H9 (cell line): ENCODE measurements around the gene WBP1L. TPM values are rescaled to one million over a fixed set of nuclear protein-coding genes. Genes with fewer than 3 reads are reported as not detected.

Experiments used
- DNase-seq: peaks from one replicate; pipeline ENCODE4 v3.0.0-alpha.2; 2017
- H2AFZ ChIP-seq: one replicate; pipeline ENCODE4 v1.6.1; 2013; ENCODE audit warnings: mild to moderate bottlenecking, low read length, control low read depth, moderate library complexity
- H2AK5ac ChIP-seq: 2 replicates; pipeline ENCODE4 v1.6.1; 2013; ENCODE audit warnings: low read length, control low read depth, mixed read lengths; ENCODE audit not compliant: insufficient read length
- H2BK120ac ChIP-seq: one replicate; pipeline ENCODE4 v1.6.1; 2013; ENCODE audit warnings: low read depth, mild to moderate bottlenecking, low read length, control low read depth, inconsistent platforms; ENCODE audit not compliant: poor library complexity, severe bottlenecking
- H2BK12ac ChIP-seq: 2 replicates; pipeline ENCODE4 v1.6.1; 2013; ENCODE audit warnings: low read length, control low read depth, mixed read lengths, low read depth; ENCODE audit not compliant: insufficient read length
- H2BK15ac ChIP-seq: 2 replicates; pipeline ENCODE4 v1.6.1; 2013; ENCODE audit warnings: low read depth, low read length, control low read depth
- H2BK20ac ChIP-seq: one replicate; pipeline ENCODE4 v1.6.1; 2013; ENCODE audit warnings: low read depth, mild to moderate bottlenecking, low read length, control low read depth, inconsistent platforms; ENCODE audit not compliant: poor library complexity, severe bottlenecking
- H2BK5ac ChIP-seq: 2 replicates; pipeline ENCODE4 v1.6.1; 2013; ENCODE audit warnings: low read length, control low read depth, mixed read lengths; ENCODE audit not compliant: insufficient read length
- H3K14ac ChIP-seq: 2 replicates; pipeline ENCODE4 v1.6.1; 2013; ENCODE audit warnings: low read length, control low read depth; ENCODE audit not compliant: insufficient read depth
- H3K18ac ChIP-seq: 2 replicates; pipeline ENCODE4 v1.6.1; 2013; ENCODE audit warnings: low read depth, mild to moderate bottlenecking, mixed read lengths, low read length, control low read depth; ENCODE audit not compliant: insufficient read length
- H3K23ac ChIP-seq: 2 replicates; pipeline ENCODE4 v1.6.1; 2013; ENCODE audit warnings: low read length, control low read depth, mixed read lengths, low read depth; ENCODE audit not compliant: insufficient read length
- H3K23me2 ChIP-seq: 2 replicates; pipeline ENCODE4 v1.6.1; 2013; ENCODE audit warnings: low read depth, mild to moderate bottlenecking, mixed read lengths, low read length, control low read depth; ENCODE audit not compliant: insufficient read length, poor library complexity, severe bottlenecking
- H3K27ac ChIP-seq: 2 replicates; pipeline ENCODE4 v1.5.1; 2013; ENCODE audit warnings: low read length, control low read depth, mixed read lengths, low read depth; ENCODE audit not compliant: insufficient read length
- H3K27me3 ChIP-seq: 2 replicates; pipeline ENCODE4 v1.6.1; 2013; ENCODE audit warnings: low read length, control low read depth, inconsistent platforms; ENCODE audit not compliant: insufficient read depth
- H3K4ac ChIP-seq: 2 replicates; pipeline ENCODE4 v1.6.1; 2013; ENCODE audit warnings: low read depth, mild to moderate bottlenecking, control low read depth, inconsistent platforms, low read length, moderate library complexity
- H3K4me1 ChIP-seq: 2 replicates; pipeline ENCODE4 v1.6.1; 2013; ENCODE audit warnings: low read length, control low read depth, inconsistent platforms; ENCODE audit not compliant: insufficient read depth
- H3K4me2 ChIP-seq: 2 replicates; pipeline ENCODE4 v1.6.1; 2013; ENCODE audit warnings: low read length, control low read depth, mixed read lengths; ENCODE audit not compliant: insufficient read length, insufficient read depth
- H3K56ac ChIP-seq: 2 replicates; pipeline ENCODE4 v1.6.1; 2013; ENCODE audit warnings: low read depth, mild to moderate bottlenecking, mixed read lengths, low read length, control low read depth; ENCODE audit not compliant: insufficient read length
- H3K79me1 ChIP-seq: 2 replicates; pipeline ENCODE4 v1.6.1; 2013; ENCODE audit warnings: low read depth, mild to moderate bottlenecking, moderate library complexity, low read length, control low read depth, inconsistent platforms; ENCODE audit not compliant: insufficient read depth, poor library complexity, severe bottlenecking
- H3K79me2 ChIP-seq: 2 replicates; pipeline ENCODE4 v1.6.1; 2013; ENCODE audit warnings: low read length, control low read depth, inconsistent platforms; ENCODE audit not compliant: insufficient read depth
- H3K9ac ChIP-seq: 2 replicates; pipeline ENCODE4 v1.6.1; 2013; ENCODE audit warnings: low read length, control low read depth, mixed read lengths; ENCODE audit not compliant: insufficient read length; ENCODE audit errors: extremely low read depth
- H3K9me3 ChIP-seq: one replicate; pipeline ENCODE4 v1.6.1; 2013; ENCODE audit warnings: low read depth, low read length, inconsistent platforms; ENCODE audit not compliant: control insufficient read depth
- H3T11ph ChIP-seq: one replicate; pipeline ENCODE4 v1.6.1; 2013; ENCODE audit warnings: mild to moderate bottlenecking, low read length, control low read depth, inconsistent platforms
- H4K20me1 ChIP-seq: one replicate; pipeline ENCODE4 v1.6.1; 2013; ENCODE audit not compliant: control insufficient read depth, insufficient read length, insufficient read depth
- H4K5ac ChIP-seq: 2 replicates; pipeline ENCODE4 v1.6.1; 2013; ENCODE audit warnings: low read depth, mild to moderate bottlenecking, mixed read lengths, low read length, control low read depth; ENCODE audit not compliant: insufficient read length
- H4K8ac ChIP-seq: replicated peaks from 2 replicates; pipeline ENCODE4 v1.6.1; 2013; ENCODE audit warnings: low read length, control low read depth, mixed read lengths, low read depth; ENCODE audit not compliant: insufficient read length
- H4K91ac ChIP-seq: 2 replicates; pipeline ENCODE4 v1.6.1; 2013; ENCODE audit warnings: low read depth, mild to moderate bottlenecking, moderate library complexity, mixed read lengths, low read length, control low read depth; ENCODE audit not compliant: insufficient read length
- H3K27ac Mint-ChIP-seq, 3 experiments: 2 replicates in 2 of 3; 3 replicates in 1 of 3; pipeline ENCODE4 v1.8.0; 2020 to 2021; ENCODE audit warnings: mixed read lengths in 3 of 3, mild to moderate bottlenecking in 1 of 3, moderate library complexity in 1 of 3
- H3K27me3 Mint-ChIP-seq: 2 replicates; pipeline ENCODE4 v1.8.0; 2021; ENCODE audit warnings: low read depth, mild to moderate bottlenecking, moderate library complexity, mixed read lengths
- H3K36me3 Mint-ChIP-seq, 3 experiments: 2 replicates in 2 of 3; 3 replicates in 1 of 3; pipeline ENCODE4 v1.8.0; 2020 to 2021; ENCODE audit warnings: low read depth in 3 of 3, mixed read lengths in 3 of 3; ENCODE audit not compliant: insufficient read depth in 1 of 3
- H3K4me1 Mint-ChIP-seq, 2 experiments: 2 replicates each; pipeline ENCODE4 v1.8.0; 2020; ENCODE audit warnings: mixed read lengths in 2 of 2
- H3K4me3 Mint-ChIP-seq, 2 experiments: 2 replicates in 1 of 2; 3 replicates in 1 of 2; pipeline ENCODE4 v1.8.0; 2020 to 2021; ENCODE audit warnings: mild to moderate bottlenecking in 2 of 2, mixed read lengths in 2 of 2, moderate library complexity in 1 of 2
- H3K9me3 Mint-ChIP-seq, 2 experiments: 2 replicates in 1 of 2; 3 replicates in 1 of 2; pipeline ENCODE4 v1.8.0; 2020; ENCODE audit warnings: mild to moderate bottlenecking in 2 of 2, mixed read lengths in 2 of 2, moderate library complexity in 1 of 2
- WGBS: extraction: QIAGEN DNeasy Blood & Tissue Kit; methylation state at CpG from one replicate; pipeline ENCODE4 v1.1.7; 2013; ENCODE audit warnings: missing lambda C conversion rate, low lambda C conversion rate, mixed read lengths; ENCODE audit not compliant: insufficient read length; ENCODE audit errors: extremely low coverage; 5-methylcytosine and 5-hydroxymethylcytosine counted together
- total RNA-seq: library from RNA; stranded (reverse); gene quantifications from 2 replicates; pipeline ENCODE4 v1.2.1, GENCODE V29; 2021
- TF ChIP-seq, protein P1 (sequence below): fragments of 200-600 bp; sonication (generic); conservative IDR thresholded peaks from 3 replicates; pipeline ENCODE4 v1.8.0; 2021; ENCODE audit warnings: antibody characterized with exemption, mild to moderate bottlenecking

The WBP1L gene
- total RNA-seq, 1 experiment from 2014 or later = 23.8 TPM

DNA sequence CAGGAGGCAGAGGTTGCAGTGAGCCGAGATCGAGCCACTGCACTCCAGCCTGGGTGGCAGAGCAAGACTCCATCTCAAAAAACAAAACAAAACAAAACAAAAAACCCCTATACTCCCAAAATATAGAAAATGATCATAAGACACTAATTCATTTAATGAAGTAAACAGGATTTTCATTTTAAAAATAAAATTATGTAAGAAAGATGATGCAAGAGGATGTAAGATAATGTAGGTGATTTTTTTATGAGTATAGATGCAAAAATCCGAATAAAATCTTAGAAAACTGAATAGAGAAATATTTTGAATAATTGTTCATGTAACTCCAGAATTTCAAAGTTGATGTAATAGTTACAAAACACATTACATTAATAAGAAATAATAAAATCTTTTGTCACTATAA, 121.9 kb downstream of the WBP1L start:
- no peak overlapping the region for H2AFZ ChIP-seq
- no peak overlapping the region for H3K9ac ChIP-seq
- no peak overlapping the region for H2BK5ac ChIP-seq
- H3K4me1 Mint-ChIP-seq = peaks cover 13 to 14% of the 10 kb centered on the region in 2 experiments
- H3K27ac Mint-ChIP-seq = no peak overlapping the region
- H3K36me3 Mint-ChIP-seq = no peaks in the 10 kb centered on the region; a peak in 3 of 7 replicates
- TF ChIP-seq, protein P1, sequence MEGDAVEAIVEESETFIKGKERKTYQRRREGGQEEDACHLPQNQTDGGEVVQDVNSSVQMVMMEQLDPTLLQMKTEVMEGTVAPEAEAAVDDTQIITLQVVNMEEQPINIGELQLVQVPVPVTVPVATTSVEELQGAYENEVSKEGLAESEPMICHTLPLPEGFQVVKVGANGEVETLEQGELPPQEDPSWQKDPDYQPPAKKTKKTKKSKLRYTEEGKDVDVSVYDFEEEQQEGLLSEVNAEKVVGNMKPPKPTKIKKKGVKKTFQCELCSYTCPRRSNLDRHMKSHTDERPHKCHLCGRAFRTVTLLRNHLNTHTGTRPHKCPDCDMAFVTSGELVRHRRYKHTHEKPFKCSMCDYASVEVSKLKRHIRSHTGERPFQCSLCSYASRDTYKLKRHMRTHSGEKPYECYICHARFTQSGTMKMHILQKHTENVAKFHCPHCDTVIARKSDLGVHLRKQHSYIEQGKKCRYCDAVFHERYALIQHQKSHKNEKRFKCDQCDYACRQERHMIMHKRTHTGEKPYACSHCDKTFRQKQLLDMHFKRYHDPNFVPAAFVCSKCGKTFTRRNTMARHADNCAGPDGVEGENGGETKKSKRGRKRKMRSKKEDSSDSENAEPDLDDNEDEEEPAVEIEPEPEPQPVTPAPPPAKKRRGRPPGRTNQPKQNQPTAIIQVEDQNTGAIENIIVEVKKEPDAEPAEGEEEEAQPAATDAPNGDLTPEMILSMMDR = no peak
- no peaks in the 10 kb centered on the region for H3K9me3 Mint-ChIP-seq
- H4K91ac ChIP-seq = no peak overlapping the region
- H3K27ac ChIP-seq = no peak overlapping the region
- H3T11ph ChIP-seq = no peak overlapping the region
- no peak overlapping the region for H3K23ac ChIP-seq
- H3K27me3 Mint-ChIP-seq = no peaks in the 10 kb centered on the region
- no peak overlapping the region for H3K14ac ChIP-seq
- no peak overlapping the region for H2BK120ac ChIP-seq
- WGBS = 100% methylated on average over 1 of the region's 3 CpGs
- no peak overlapping the region for H2BK15ac ChIP-seq
- no peaks in the 10 kb centered on the region; the same call in 1 of the 2 replicates for H3K27me3 ChIP-seq
- H3K79me1 ChIP-seq = no peaks in the 10 kb centered on the region
- no peaks in the 10 kb centered on the region for H3K9me3 ChIP-seq
- no peaks in the 10 kb centered on the region for H3K79me2 ChIP-seq
- no peak overlapping the region for H3K4me3 Mint-ChIP-seq
- DNase-seq = no peak
- no peak overlapping the region for H2AK5ac ChIP-seq
- no peak overlapping the region for H4K5ac ChIP-seq
- H3K56ac ChIP-seq = no peak overlapping the region
- H3K4ac ChIP-seq = no peak overlapping the region
- peaks cover 6% of the 10 kb centered on the region for H3K23me2 ChIP-seq
- H3K4me2 ChIP-seq = no peak overlapping the region
- H3K4me1 ChIP-seq = no peaks in the 10 kb centered on the region; the same call in 1 of the 2 replicates
- H4K8ac ChIP-seq = no peak overlapping the region
- no peak overlapping the region for H3K18ac ChIP-seq
- no peak overlapping the region for H2BK20ac ChIP-seq
- no peaks in the 10 kb centered on the region for H4K20me1 ChIP-seq
- no peak overlapping the region for H2BK12ac ChIP-seq

Other genes with a start within 250 kb of the WBP1L start
- 82.1 and 84.2 TPM in 2 replicates for gene ACTR1A, start 241.2 kb upstream of the WBP1L start, total RNA-seq
- gene SUFU, start 240.0 kb upstream of the WBP1L start, total RNA-seq = 9.4 and 9.5 TPM in 2 replicates
- gene TRIM8, start 99.5 kb upstream of the WBP1L start, total RNA-seq = 37.0 and 40.6 TPM in 2 replicates
- gene ARL3, start 29.6 kb upstream of the WBP1L start, total RNA-seq = 16.5 and 16.9 TPM in 2 replicates
- gene SFXN2, start 29.3 kb upstream of the WBP1L start, total RNA-seq = 32.7 and 34.7 TPM in 2 replicates
- not detected in 2 replicates for gene CYP17A1, start 93.5 kb downstream of the WBP1L start, total RNA-seq
- 6.5 and 7.0 TPM in 2 replicates for gene BORCS7, start 110.3 kb downstream of the WBP1L start, total RNA-seq
- 16.4 and 16.5 TPM in 2 replicates for gene AS3MT, start 125.5 kb downstream of the WBP1L start, total RNA-seq
- gene CNNM2, start 174.3 kb downstream of the WBP1L start, total RNA-seq = 17.0 and 17.5 TPM in 2 replicates